ENCODE data around the gene ZPLD1. TPM values are rescaled to one million over a fixed set of nuclear protein-coding genes. Genes with fewer than 3 reads are reported as not detected.

ZPLD1 gene
- total RNA-seq = not detected

DNA sequence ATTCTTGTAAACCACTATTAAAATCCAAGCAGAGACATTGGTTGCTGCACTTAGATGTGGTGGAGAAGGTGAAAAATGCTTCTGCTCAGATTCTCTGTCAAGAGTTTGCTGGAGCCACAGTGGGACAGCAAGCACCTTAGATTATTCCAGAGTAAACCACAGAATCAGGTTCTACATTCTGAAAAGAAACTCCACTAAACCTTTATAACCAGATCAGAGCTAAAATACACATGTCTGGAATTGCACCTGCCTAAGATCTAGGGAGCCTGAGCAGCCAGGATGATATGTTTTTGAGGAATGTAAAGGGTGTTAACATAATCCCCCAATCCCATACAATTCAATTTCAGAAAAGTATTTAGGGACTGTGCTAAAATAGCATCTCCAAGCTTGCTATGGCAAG, at the start of gene ZPLD1:
Gene ZPLD1, plus strand, starts transcription at position 301 of the 400 bp plus-strand sequence. CDS start 3,473 bp downstream, outside the sequence.
- Mint-ChIP-seq H3K4me3 (no peak within 1 kb of the TSS), H3K27me3 (peaks cover 2% of the 10 kb centered on the region), H3K4me1 (no peaks in the 10 kb centered on the region), H3K27ac (no peak within 1 kb of the TSS), H3K9me3 (no peaks in the 10 kb centered on the region), H3K36me3 (ENCODE audit: low read depth) (no peaks in the 10 kb centered on the region)
- ChIA-PET POLR2A (no interaction called here), CTCF (no interaction called here)
- DNase-seq = no peak

DNA sequence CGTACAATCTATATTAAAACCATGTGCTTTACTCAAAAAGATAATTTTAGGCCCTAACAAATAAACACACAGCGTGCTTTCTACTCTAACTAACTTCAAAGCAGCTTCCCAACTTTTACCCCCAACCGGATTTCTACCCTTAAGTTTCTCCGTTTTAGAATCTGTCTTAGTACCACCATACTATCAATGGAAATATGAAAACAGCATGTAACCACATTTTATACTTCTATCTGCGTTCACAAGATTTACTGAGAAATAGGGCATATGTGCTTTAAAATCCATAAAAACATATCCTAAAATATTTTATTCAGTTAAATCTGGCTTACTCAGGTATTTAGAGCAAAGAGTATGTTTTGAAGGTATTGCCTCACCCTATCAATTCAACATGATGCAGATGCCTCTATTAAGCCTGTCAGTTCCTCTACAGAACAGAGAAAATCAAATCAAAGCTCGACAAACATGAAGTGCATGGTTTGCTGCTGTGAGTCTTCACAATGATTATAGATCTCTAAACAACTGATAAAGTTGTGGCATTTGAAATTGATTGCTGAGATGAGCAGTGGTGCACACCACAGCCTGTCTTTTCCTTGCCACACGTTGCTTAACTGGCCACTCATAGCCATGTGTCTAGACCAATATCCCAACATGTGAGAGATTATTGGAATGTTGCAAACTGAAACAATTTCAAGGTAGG, 44.5 kb upstream of the ZPLD1 start:
- ChIA-PET POLR2A (no interaction called here), CTCF (no interaction called here)
- H3K27ac Mint-ChIP-seq = no peak overlapping the region
- H3K27me3 Mint-ChIP-seq = peaks cover 5% of the 10 kb centered on the region
- H3K36me3 Mint-ChIP-seq (ENCODE audit: low read depth) = no peaks in the 10 kb centered on the region
- no peak for DNase-seq
- H3K9me3 Mint-ChIP-seq = no peaks in the 10 kb centered on the region
- no peak overlapping the region for H3K4me3 Mint-ChIP-seq
- H3K4me1 Mint-ChIP-seq = no peaks in the 10 kb centered on the region

- POLR2A ChIA-PET = no interaction called here
- Mint-ChIP-seq H3K36me3 (ENCODE audit: low read depth) (no peaks in the 10 kb centered on the region), H3K9me3 (no peaks in the 10 kb centered on the region), H3K27ac (no peak overlapping the region), H3K4me1 (no peaks in the 10 kb centered on the region), H3K4me3 (no peak overlapping the region), H3K27me3 (peaks cover 3% of the 10 kb centered on the region)
- DNase-seq = no peak
- CTCF ChIA-PET = no interaction called here
Observed at GRCh38 chr3:102390916-102391315, 43.9 kb upstream of the ZPLD1 start.

- Mint-ChIP-seq H3K4me3 (no peak overlapping the region), H3K27me3 (peaks cover 3% of the 10 kb centered on the region), H3K27ac (no peak overlapping the region), H3K36me3 (ENCODE audit: low read depth) (no peaks in the 10 kb centered on the region), H3K9me3 (no peaks in the 10 kb centered on the region), H3K4me1 (no peaks in the 10 kb centered on the region)
- ChIA-PET POLR2A (no interaction called here), CTCF (no interaction called here)
- DNase-seq = no peak
Observed at GRCh38 chr3:102391491-102391890, 43.3 kb upstream of the ZPLD1 start.

DNA sequence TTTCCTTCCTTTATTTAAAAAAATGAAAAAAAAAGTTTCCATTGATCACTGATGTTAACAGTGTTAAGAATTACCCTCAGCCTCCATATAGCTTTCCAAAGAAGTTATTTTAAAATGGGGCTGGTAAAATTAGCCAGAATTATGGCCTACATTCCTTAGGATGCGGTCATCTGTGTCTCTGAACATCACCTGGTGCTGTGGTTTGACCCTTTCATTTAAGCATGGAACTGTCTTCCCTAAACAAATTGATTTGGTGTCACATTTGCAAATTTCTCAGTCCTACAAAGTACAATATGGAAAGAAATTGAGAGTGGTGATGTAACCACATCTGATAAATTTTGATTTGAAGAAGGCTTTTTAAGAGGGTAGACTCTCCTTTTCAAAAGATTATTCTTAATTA, 40.3 kb upstream of the ZPLD1 start:
- Mint-ChIP-seq H3K27ac (no peak overlapping the region), H3K27me3 (peaks cover 6% of the 10 kb centered on the region), H3K36me3 (ENCODE audit: low read depth) (no peaks in the 10 kb centered on the region), H3K9me3 (no peaks in the 10 kb centered on the region), H3K4me1 (no peaks in the 10 kb centered on the region), H3K4me3 (no peak overlapping the region)
- ChIA-PET CTCF (no interaction called here), POLR2A (interaction anchor here (0.6 kb wide), 1 partner anchor 1258 kb away, joined by 3 read pairs; no protein-coding TSS in a partner anchor)
- DNase-seq = no peak

- H3K4me3 Mint-ChIP-seq = no peak overlapping the region
- H3K36me3 Mint-ChIP-seq (ENCODE audit: low read depth) = no peaks in the 10 kb centered on the region
- CTCF ChIA-PET = no interaction called here
Observed at GRCh38 chr3:102398176-102398575, 36.6 kb upstream of the ZPLD1 start.

GRCh38 chr3:102398666-102399065, 36.1 kb upstream of the ZPLD1 start:
- H3K9me3 Mint-ChIP-seq = no peaks in the 10 kb centered on the region
- POLR2A ChIA-PET = no interaction called here
- H3K4me1 Mint-ChIP-seq = no peaks in the 10 kb centered on the region

More at GRCh38 chr3:102398176-102398575, 36.6 kb upstream of the ZPLD1 start:
- H3K4me1 Mint-ChIP-seq = no peaks in the 10 kb centered on the region
- H3K27ac Mint-ChIP-seq = no peak overlapping the region
- no peak for DNase-seq
- H3K9me3 Mint-ChIP-seq = no peaks in the 10 kb centered on the region
- H3K27me3 Mint-ChIP-seq = peaks cover 14% of the 10 kb centered on the region
- POLR2A ChIA-PET = no interaction called here

DNA sequence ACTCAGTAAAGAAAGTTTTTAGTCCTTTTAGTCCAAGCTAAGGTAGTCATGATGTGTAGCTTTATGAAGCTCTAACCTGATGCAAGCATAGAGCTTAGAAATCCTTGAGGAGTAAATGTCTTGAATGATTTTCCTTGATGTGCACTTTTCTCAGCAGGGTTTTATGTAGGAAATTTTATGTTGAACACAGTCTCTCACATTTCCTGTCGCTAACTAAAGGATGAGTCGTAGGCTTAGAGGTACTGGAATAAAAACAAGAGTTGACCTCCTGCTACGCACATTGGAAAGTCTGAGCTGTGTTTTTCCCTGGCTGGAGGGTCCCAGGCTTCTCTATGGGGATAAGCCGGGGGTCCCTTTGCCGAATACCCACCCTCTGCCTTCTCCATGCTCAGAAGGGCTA, 34.7 kb upstream of the ZPLD1 start:
- Mint-ChIP-seq H3K27ac (no peak overlapping the region), H3K4me1 (no peaks in the 10 kb centered on the region), H3K4me3 (no peak overlapping the region), H3K27me3 (peaks cover 11% of the 10 kb centered on the region), H3K9me3 (no peaks in the 10 kb centered on the region), H3K36me3 (ENCODE audit: low read depth) (no peaks in the 10 kb centered on the region)
- CTCF ChIA-PET = no interaction called here
- no peak for DNase-seq
- POLR2A ChIA-PET = no interaction called here

More at GRCh38 chr3:102398666-102399065, 36.1 kb upstream of the ZPLD1 start:
- peaks cover 14% of the 10 kb centered on the region for H3K27me3 Mint-ChIP-seq
- CTCF ChIA-PET = no interaction called here
- H3K36me3 Mint-ChIP-seq (ENCODE audit: low read depth) = no peaks in the 10 kb centered on the region
- H3K27ac Mint-ChIP-seq = no peak overlapping the region
- no peak for DNase-seq
- H3K4me3 Mint-ChIP-seq = no peak overlapping the region

- H3K27me3 Mint-ChIP-seq = peaks cover 11% of the 10 kb centered on the region
- H3K4me3 Mint-ChIP-seq = no peak overlapping the region
- H3K9me3 Mint-ChIP-seq = no peaks in the 10 kb centered on the region
- ChIA-PET CTCF (interaction anchor here (0.5 kb wide), 1 partner anchor 128 kb away, joined by 3 read pairs; no protein-coding TSS in a partner anchor), POLR2A (no interaction called here)
- H3K36me3 Mint-ChIP-seq (ENCODE audit: low read depth) = no peaks in the 10 kb centered on the region
- H3K27ac Mint-ChIP-seq = no peak overlapping the region
- no peak for DNase-seq
- H3K4me1 Mint-ChIP-seq = no peaks in the 10 kb centered on the region
Observed at GRCh38 chr3:102400766-102401165, 34.0 kb upstream of the ZPLD1 start.

- Mint-ChIP-seq H3K4me1 (peaks cover 5% of the 10 kb centered on the region), H3K27ac (no peak overlapping the region), H3K4me3 (no peak overlapping the region), H3K9me3 (no peaks in the 10 kb centered on the region), H3K36me3 (ENCODE audit: low read depth) (no peaks in the 10 kb centered on the region), H3K27me3 (peaks cover 6% of the 10 kb centered on the region)
- DNase-seq = no peak
- ChIA-PET CTCF (no interaction called here), POLR2A (no interaction called here)
Observed at GRCh38 chr3:102410616-102411015, 24.2 kb upstream of the ZPLD1 start.

GRCh38 chr3:102415553-102415952, 19.3 kb upstream of the ZPLD1 start:
- Mint-ChIP-seq H3K4me1 (peaks cover 7% of the 10 kb centered on the region), H3K27me3 (peaks cover 2% of the 10 kb centered on the region), H3K4me3 (no peak overlapping the region), H3K9me3 (no peaks in the 10 kb centered on the region), H3K27ac (no peak overlapping the region), H3K36me3 (ENCODE audit: low read depth) (no peaks in the 10 kb centered on the region)
- CTCF ChIA-PET = interaction anchor here (1.1 kb wide), 1 partner anchor 187 kb away, joined by 4 read pairs; no protein-coding TSS in a partner anchor
- POLR2A ChIA-PET = no interaction called here
- no peak for DNase-seq

GRCh38 chr3:102419786-102420185, 15.0 kb upstream of the ZPLD1 start:
- no peaks in the 10 kb centered on the region for H3K36me3 Mint-ChIP-seq (ENCODE audit: low read depth)
- POLR2A ChIA-PET = no interaction called here
- CTCF ChIA-PET = interaction anchor here (0.6 kb wide), 1 partner anchor 122 kb away, joined by 3 read pairs; no protein-coding TSS in a partner anchor
- peaks cover 7% of the 10 kb centered on the region for H3K4me1 Mint-ChIP-seq
- H3K27ac Mint-ChIP-seq = no peak overlapping the region
- no peak for DNase-seq
- H3K9me3 Mint-ChIP-seq = no peaks in the 10 kb centered on the region
- no peak overlapping the region for H3K4me3 Mint-ChIP-seq
- H3K27me3 Mint-ChIP-seq = peaks cover 6% of the 10 kb centered on the region

GRCh38 chr3:102441832-102442231, 7.0 kb downstream of the ZPLD1 start:
- ChIA-PET POLR2A (no interaction called here), CTCF (no interaction called here)
- Mint-ChIP-seq H3K4me3 (no peak overlapping the region), H3K9me3 (no peaks in the 10 kb centered on the region), H3K4me1 (no peaks in the 10 kb centered on the region), H3K36me3 (ENCODE audit: low read depth) (no peaks in the 10 kb centered on the region), H3K27me3 (peaks cover 2% of the 10 kb centered on the region), H3K27ac (no peak overlapping the region)
- DNase-seq = no peak

- H3K27me3 Mint-ChIP-seq = no peaks in the 10 kb centered on the region
- no peak overlapping the region for H3K27ac Mint-ChIP-seq
- no peaks in the 10 kb centered on the region for H3K4me1 Mint-ChIP-seq
- no peaks in the 10 kb centered on the region for H3K9me3 Mint-ChIP-seq
- no peak overlapping the region for H3K4me3 Mint-ChIP-seq
- H3K36me3 Mint-ChIP-seq (ENCODE audit: low read depth) = no peaks in the 10 kb centered on the region
- ChIA-PET POLR2A (no interaction called here), CTCF (no interaction called here)
- DNase-seq = no peak
Observed at GRCh38 chr3:102443021-102443420, 8.2 kb downstream of the ZPLD1 start.
